ENCODE measurements around the gene LACTB. TPM values are rescaled to one million over a fixed set of nuclear protein-coding genes. Genes with fewer than 3 reads are reported as not detected.

Gene LACTB
- total and polyA plus RNA-seq, 2 of the 13 experiments (the other 11 are each of a cell fraction or from before 2014, with no cell fraction given): 14.8 to 23.0 TPM

- TF ChIP-seq ZBTB14 (CRISPR knock-in tag; IDR thresholded peaks at IDR 0.05) (peak; percentile 57), EP300 (IDR thresholded peaks at IDR 0.05; ENCODE audit: low read depth in 2 of 2, low read length in 2 of 2) (peak in 1 of 2 experiments; percentile 42; a peak in 1 of 4 replicates), EP300 (CRISPR knock-in tag; IDR thresholded peaks at IDR 0.05; ENCODE audit: borderline replicate concordance) (peak; percentile 9; the same call in 1 of the 2 replicates), TEAD3 (CRISPR knock-in tag; optimal IDR thresholded peaks at IDR 0.05; ENCODE audit: borderline replicate concordance) (peak; percentile 84), CBFB (CRISPR knock-in tag; IDR thresholded peaks at IDR 0.05) (peak; percentile 53; the same call in 1 of the 2 replicates), ELF3 (CRISPR knock-in tag; IDR thresholded peaks at IDR 0.05) (0 out of 2 replicates have a peak, but pooled peaks have one; percentile 38), HMG20A (CRISPR knock-in tag; IDR thresholded peaks at IDR 0.05; ENCODE audit: borderline replicate concordance) (peak; percentile 28; the same call in 1 of the 2 replicates), NCOA2 (CRISPR knock-in tag; IDR thresholded peaks at IDR 0.05) (peak; percentile 38; the same call in 1 of the 2 replicates), ESRRA (CRISPR knock-in tag; IDR thresholded peaks at IDR 0.05; ENCODE audit: low read depth) (0 out of 2 replicates have a peak, but pooled peaks have one; percentile 36), KDM3A (CRISPR knock-in tag; IDR thresholded peaks at IDR 0.05; ENCODE audit: low read depth) (peak; percentile 68; the same call in 1 of the 2 replicates), PPARG (CRISPR knock-in tag; conservative IDR thresholded peaks at IDR 0.05) (0 out of 2 replicates have a peak, but pooled peaks have one; percentile 35), NRL (CRISPR knock-in tag; IDR thresholded peaks at IDR 0.05; ENCODE audit: borderline replicate concordance) (no peak), HBP1 (CRISPR knock-in tag; IDR thresholded peaks at IDR 0.05; ENCODE audit: low read depth) (peak; percentile 50; the same call in 1 of the 2 replicates), ATF3 (CRISPR knock-in tag; IDR thresholded peaks at IDR 0.05) (0 out of 2 replicates have a peak, but pooled peaks have one; percentile 53), SOX6 (IDR thresholded peaks at IDR 0.05) (no peak), SOX6 (CRISPR knock-in tag; IDR thresholded peaks at IDR 0.05) (peak; percentile 53; the same call in 1 of the 2 replicates), NR2C2 (CRISPR knock-in tag; IDR thresholded peaks at IDR 0.05; ENCODE audit: borderline replicate concordance) (peak; percentile 94), THRA (CRISPR knock-in tag; IDR thresholded peaks at IDR 0.05; ENCODE audit: borderline replicate concordance) (peak; percentile 11; the same call in 1 of the 2 replicates), KAT8 (CRISPR knock-in tag; IDR thresholded peaks at IDR 0.05) (peak; percentile 35; the same call in 1 of the 2 replicates), MYC (CRISPR knock-in tag; IDR thresholded peaks at IDR 0.05; ENCODE audit: borderline replicate concordance) (peak; percentile 23; the same call in 1 of the 2 replicates), ZNF501 (CRISPR knock-in tag; IDR thresholded peaks at IDR 0.05) (no peak), ZNF446 (CRISPR knock-in tag; IDR thresholded peaks at IDR 0.05) (no peak), SAP130 (CRISPR knock-in tag; IDR thresholded peaks at IDR 0.05; ENCODE audit: low read depth) (peak; percentile 73), ZNF24 (IDR thresholded peaks at IDR 0.05) (no peak), ZNF296 (CRISPR knock-in tag; conservative IDR thresholded peaks at IDR 0.05) (no peak), PHF21A (CRISPR knock-in tag; IDR thresholded peaks at IDR 0.05) (peak; percentile 42; the same call in 1 of the 2 replicates), ZNF629 (CRISPR knock-in tag; conservative IDR thresholded peaks at IDR 0.05) (peak; percentile 58), FOXJ3 (CRISPR knock-in tag; IDR thresholded peaks at IDR 0.05; ENCODE audit: borderline replicate concordance) (0 out of 2 replicates have a peak, but pooled peaks have one; percentile 38)
Observed at GRCh38 chr15:63093486-63094205, 28.0 kb upstream of the LACTB start (continued).

All from HepG2 (cell line).